IPS-18a (cell line): Measurements from ENCODE around the gene ZFAND6.

Source experiments
- H3K27ac ChIP-seq: one replicate; pipeline ENCODE4 v1.5.1; 2013; ENCODE audit warnings: low read length
- H3K27me3 ChIP-seq: one replicate; pipeline ENCODE4 v1.6.1; 2013; ENCODE audit warnings: mild to moderate bottlenecking, low read length; ENCODE audit not compliant: control insufficient read depth, insufficient read depth
- H3K36me3 ChIP-seq: one replicate; pipeline ENCODE4 v1.6.1; 2013; ENCODE audit warnings: low read depth, low read length; ENCODE audit not compliant: control insufficient read depth
- H3K4me1 ChIP-seq: one replicate; pipeline ENCODE4 v1.6.1; 2013; ENCODE audit warnings: low read depth, low read length; ENCODE audit not compliant: control insufficient read depth
- H3K4me3 ChIP-seq: one replicate; pipeline ENCODE4 v1.5.1; 2013; ENCODE audit warnings: low read length
- H3K9ac ChIP-seq: one replicate; pipeline ENCODE4 v1.6.1; 2013; ENCODE audit warnings: mild to moderate bottlenecking, low read length, moderate library complexity
- H3K9me3 ChIP-seq: one replicate; pipeline ENCODE4 v1.6.1; 2013; ENCODE audit warnings: low read depth, low read length; ENCODE audit not compliant: control insufficient read depth

The ZFAND6 gene

DNA sequence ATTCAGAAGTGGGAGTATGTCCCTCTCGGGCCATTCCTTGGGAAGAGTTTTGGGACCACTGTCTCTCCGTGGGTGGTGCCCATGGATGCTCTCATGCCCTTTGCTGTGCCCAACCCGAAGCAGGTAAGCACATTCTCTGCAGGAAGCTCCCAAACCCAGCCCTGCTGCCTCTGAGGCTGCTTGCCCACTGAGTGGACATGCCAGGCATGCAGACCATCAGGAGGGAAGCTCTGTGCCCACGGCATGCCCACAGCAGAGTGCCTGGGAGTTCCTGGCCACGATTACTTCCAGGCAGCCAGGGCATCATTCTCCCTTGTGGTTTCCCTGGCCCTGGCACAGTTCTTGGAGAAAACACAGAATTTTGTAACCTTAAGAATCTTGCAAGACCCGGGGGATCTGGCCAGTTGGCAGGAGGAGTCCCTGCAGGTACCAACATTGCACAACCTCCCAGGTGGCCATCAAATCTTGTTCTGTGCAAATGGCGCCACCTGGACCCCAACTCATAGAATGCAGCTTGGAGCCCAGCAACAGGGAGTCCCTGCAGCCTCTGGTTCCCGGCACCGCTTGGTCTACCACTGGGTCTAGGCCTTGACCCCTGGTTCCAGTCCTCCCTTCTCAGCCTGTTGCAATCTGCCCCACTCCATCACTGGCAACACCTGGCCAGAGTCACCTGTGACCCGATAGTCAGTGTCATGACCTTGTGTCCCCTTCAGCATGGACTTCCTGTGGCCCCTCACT is 113.7 kb downstream of the ZFAND6 start:
- no peaks in the 10 kb centered on the region for H3K36me3 ChIP-seq
- no peaks in the 10 kb centered on the region for H3K27me3 ChIP-seq
- H3K9ac ChIP-seq, result no peak overlapping the region
- no peak overlapping the region for H3K27ac ChIP-seq
- H3K9me3 ChIP-seq, result no peaks in the 10 kb centered on the region
- no peak overlapping the region for H3K4me3 ChIP-seq
- H3K4me1 ChIP-seq, result no peaks in the 10 kb centered on the region

DNA sequence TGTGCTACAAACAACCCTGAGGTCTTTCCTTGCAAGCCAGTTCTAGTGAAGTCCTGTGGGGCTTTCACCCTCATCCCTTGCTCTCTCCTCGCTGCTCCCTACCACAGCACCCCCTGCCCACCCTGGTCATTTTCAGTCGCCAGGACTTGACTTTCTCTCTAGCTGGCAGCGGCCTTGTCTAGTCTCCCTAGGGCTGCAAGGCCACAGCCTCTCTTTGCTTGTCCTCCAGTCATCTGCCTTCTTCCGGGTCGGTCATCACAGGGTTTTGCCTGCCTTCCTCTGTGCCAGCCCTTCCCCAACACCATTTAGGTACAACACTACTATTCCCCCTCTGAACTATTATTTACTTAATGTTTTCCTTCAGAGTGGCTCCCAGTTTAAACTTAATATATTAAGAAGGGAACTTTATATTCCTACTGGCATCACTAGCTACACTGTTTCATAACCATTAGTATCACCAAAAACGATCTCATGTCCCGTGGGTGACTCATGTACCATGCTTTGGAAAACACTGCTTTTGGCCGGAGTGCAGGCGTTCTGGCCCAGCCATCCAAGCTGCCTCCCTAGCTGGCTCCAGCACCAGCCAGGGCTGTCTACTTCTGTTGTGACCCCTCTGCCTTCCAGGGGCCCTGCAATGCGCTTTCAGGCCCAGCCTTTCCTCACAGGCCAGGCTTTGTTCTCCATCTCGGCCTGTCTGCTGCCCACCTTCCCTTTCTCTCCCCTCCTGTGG is 114.7 kb downstream of the ZFAND6 start:
- Histone ChIP-seq H3K4me3 (no peak overlapping the region), H3K27me3 (no peaks in the 10 kb centered on the region), H3K4me1 (no peaks in the 10 kb centered on the region), H3K9me3 (no peaks in the 10 kb centered on the region), H3K36me3 (no peaks in the 10 kb centered on the region), H3K9ac (no peak overlapping the region), H3K27ac (no peak overlapping the region)

DNA sequence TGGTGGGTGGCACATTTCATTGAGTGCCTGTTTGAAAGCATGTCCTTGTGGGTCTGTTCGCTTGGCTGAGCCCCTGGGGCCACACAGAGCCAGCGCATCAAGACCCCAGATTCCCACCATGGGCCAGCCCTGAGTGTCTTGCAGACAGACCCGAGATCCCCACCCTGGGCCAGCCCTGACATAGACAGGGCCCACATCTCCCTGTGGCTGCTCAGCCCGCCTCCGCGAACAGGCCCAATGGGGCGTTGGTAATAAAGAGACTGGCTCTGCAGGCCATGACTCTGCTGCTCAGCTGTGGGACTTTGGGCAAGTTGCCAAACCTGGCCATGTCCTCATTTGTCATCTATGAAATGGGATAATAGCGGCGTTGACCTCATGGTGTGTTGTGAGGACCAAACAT is 116.0 kb downstream of the ZFAND6 start:
- Histone ChIP-seq H3K9me3 (no peaks in the 10 kb centered on the region), H3K4me1 (no peaks in the 10 kb centered on the region), H3K36me3 (no peaks in the 10 kb centered on the region), H3K27me3 (no peaks in the 10 kb centered on the region), H3K27ac (no peak overlapping the region), H3K4me3 (no peak overlapping the region), H3K9ac (no peak overlapping the region)

DNA sequence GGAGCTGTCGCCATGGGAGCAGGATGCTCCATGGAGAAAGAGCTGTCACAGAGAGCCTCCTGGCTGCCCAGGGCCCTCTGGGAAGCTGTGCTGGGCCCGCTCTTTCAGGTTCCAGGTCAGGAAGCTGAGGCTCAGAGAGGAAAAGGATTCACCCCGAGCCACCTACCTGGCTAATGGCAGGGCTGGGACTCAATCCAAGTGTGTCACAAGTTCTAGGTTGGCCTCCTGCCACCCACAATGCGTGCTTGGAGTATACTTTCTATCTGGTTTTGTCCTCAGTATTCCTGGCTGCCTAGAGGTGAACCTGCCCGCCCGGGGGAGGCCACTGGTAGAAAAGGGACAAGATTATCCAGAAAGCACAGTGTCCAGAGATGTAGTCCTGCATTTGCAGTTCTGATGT is 117.0 kb downstream of the ZFAND6 start:
- Histone ChIP-seq H3K27me3 (no peaks in the 10 kb centered on the region), H3K4me3 (no peak overlapping the region), H3K4me1 (no peaks in the 10 kb centered on the region), H3K9me3 (no peaks in the 10 kb centered on the region), H3K9ac (no peak overlapping the region), H3K36me3 (no peaks in the 10 kb centered on the region), H3K27ac (no peak overlapping the region)

DNA sequence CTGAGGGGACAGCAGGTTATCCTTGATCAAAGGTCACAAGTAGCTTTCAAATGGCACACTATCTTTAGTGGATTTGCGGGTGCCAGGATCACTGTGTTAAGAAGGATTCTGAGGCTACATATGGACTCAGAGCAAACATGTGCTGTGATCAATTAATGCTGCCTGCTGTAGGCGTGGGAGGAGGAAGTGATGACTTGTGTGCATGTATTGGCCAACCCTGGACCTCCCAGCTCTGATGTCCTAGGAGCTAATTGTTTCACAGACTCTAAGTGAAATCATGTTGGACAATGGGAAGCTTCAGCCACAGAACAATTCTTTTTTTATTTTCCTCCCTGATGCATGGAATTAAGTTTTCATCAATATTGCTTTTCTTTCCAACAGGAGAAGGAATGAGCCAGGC is 117.7 kb downstream of the ZFAND6 start:
- Histone ChIP-seq H3K4me3 (no peak overlapping the region), H3K36me3 (no peaks in the 10 kb centered on the region), H3K4me1 (no peaks in the 10 kb centered on the region), H3K9ac (no peak overlapping the region), H3K9me3 (no peaks in the 10 kb centered on the region), H3K27ac (no peak overlapping the region), H3K27me3 (no peaks in the 10 kb centered on the region)

DNA sequence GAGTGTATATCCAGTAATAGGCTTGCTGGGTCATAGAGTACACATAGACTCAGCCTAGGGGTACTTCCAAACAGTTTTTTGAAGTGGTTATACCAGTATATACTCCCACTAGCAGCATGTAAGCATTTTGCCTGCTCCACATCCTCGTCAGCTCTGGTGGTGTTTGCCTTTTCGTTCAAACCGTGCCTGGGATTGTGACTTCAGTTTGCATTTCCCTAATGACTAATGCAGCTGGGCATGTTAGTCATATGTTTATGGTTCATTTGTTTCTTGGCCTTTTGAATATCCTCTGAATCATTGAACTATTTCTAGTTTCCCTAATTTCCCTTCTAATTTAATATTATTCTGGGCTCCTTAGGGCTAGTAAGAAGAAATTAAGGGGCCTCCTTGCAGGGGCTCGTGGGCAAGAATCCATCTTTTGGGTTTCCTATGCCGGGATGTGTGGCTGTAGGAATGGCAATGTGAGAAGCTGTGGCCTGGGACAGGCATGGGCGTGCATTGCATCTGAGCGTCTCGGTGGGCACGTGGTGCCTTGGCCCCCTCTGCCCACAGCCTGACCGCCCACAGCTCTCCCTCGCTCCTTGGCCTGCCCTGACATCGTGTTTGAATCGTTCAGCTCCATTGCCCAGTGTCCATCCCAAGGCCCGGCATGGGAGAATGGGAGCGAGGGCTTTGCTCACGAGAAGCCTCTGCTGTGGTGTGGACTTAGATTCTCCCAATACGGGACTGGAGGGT is 119.7 kb downstream of the ZFAND6 start:
- Histone ChIP-seq H3K9me3 (no peaks in the 10 kb centered on the region), H3K4me1 (no peaks in the 10 kb centered on the region), H3K27ac (no peak overlapping the region), H3K4me3 (no peak overlapping the region), H3K9ac (no peak overlapping the region), H3K36me3 (no peaks in the 10 kb centered on the region), H3K27me3 (no peaks in the 10 kb centered on the region)

DNA sequence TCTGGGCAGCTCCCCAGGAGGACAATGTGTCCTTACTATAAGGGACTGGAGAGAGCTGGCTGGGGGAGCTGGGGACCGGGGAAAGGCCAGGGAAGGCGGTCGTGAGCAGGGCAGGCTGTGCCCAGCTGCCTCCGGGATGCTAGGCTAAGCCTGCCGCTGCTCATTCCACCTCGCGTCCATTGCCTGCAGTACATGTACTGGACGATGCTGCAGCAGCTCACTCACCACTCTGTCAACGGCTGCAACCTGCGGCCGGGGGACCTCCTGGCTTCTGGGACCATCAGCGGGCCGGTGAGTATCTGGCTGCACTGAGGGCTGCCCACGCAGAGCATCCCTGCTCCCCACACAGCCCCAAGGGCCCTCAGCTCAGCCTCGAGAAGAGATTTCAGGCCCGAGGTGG is 120.5 kb downstream of the ZFAND6 start:
- Histone ChIP-seq H3K4me1 (no peaks in the 10 kb centered on the region), H3K27me3 (no peaks in the 10 kb centered on the region), H3K9ac (no peak overlapping the region), H3K4me3 (no peak overlapping the region), H3K27ac (no peak overlapping the region), H3K9me3 (no peaks in the 10 kb centered on the region), H3K36me3 (no peaks in the 10 kb centered on the region)

DNA sequence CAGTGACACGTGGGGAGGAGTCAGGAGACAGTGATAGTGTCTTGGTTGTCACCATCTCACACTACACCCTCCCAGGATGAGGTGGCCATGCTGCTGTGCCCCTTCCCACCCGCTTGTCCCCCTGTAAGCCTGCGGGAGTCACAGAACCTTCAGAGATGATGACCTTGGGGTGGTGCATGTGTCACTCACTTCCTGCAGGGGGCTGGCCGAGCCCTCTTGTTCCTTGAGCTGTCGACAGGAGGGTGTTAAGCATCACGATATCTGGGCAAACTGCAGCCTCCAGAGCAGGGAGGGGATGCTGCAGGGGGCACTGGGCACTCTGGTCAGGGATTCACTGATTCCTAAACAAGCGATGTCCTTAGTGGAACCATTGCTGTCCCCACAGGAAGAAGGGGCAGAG is 121.0 kb downstream of the ZFAND6 start:
- Histone ChIP-seq H3K9me3 (no peaks in the 10 kb centered on the region), H3K4me1 (no peaks in the 10 kb centered on the region), H3K4me3 (no peak overlapping the region), H3K27ac (no peak overlapping the region), H3K36me3 (no peaks in the 10 kb centered on the region), H3K27me3 (no peaks in the 10 kb centered on the region), H3K9ac (no peak overlapping the region)

DNA sequence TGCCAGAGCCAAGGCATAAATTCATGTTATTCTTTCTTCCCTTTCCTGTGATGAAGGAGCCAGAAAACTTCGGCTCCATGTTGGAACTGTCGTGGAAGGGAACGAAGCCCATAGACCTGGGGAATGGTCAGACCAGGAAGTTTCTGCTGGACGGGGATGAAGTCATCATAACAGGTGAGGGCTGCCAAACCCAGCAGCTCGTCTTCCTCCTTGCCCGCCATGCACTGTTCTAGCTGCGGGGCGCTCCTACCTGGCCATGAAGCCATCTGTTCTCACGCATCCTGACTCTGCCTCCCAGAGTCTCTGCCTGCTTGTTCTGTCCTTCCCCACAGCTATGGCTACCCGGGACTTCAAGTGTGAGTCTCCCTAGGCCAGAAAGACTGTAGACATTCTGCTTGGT is 121.5 kb downstream of the ZFAND6 start:
- Histone ChIP-seq H3K36me3 (no peaks in the 10 kb centered on the region), H3K9ac (no peak overlapping the region), H3K4me1 (no peaks in the 10 kb centered on the region), H3K9me3 (no peaks in the 10 kb centered on the region), H3K27ac (no peak overlapping the region), H3K27me3 (no peaks in the 10 kb centered on the region), H3K4me3 (no peak overlapping the region)

DNA sequence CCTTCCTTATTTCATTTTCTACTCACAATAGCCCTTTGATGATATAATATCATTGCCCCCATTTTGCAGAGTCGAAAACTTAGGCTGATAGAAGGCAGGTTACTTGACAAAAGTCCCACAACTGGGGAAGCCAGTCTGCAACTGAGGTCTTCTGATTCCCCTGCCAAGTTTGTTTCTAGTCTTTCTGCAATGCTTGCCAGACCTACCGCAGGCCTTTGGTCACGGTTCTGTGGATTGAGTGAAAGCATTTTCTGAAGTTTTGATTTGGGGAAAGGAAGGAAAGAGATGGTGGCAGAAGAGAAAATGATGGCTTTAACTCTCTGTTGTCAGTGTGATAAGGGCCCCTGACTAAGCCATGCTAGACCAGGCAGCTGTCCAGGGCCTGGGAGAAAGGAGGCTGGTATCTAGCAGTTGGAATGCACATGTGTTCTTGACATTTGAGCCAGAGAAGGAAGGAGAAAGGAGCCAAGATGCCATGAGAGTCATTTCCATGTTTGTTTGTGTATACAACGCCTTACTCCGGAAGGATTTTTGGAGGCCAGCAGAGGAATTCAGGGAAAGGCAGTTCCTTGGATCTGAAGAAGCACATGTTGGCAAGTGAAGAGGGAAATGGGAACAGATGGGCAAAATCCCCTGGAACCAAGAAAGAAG is 123.3 kb downstream of the ZFAND6 start:
- Histone ChIP-seq H3K36me3 (peaks cover 4% of the 10 kb centered on the region), H3K9ac (no peak overlapping the region), H3K9me3 (no peaks in the 10 kb centered on the region), H3K27me3 (no peaks in the 10 kb centered on the region), H3K4me3 (no peak overlapping the region), H3K27ac (no peak overlapping the region), H3K4me1 (no peaks in the 10 kb centered on the region)

DNA sequence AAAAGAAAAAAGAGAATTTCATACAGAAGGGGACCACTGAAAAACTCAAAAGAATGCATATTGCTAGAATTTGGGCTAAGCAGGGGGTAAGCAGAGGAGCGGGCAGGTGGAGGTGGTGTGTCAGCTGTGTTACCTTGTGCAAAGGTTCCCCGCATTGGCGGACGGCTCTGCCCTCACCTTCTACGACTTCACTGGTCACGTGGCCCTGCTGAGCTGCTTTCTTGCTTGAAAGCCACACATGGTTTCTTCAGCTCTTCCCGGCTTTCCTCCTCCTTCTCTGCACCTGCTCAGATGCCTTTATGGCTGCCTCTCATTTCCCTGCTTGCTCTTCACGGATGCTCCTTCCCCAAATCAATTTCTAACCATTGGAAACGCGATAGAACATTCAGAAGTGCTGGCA is 123.8 kb downstream of the ZFAND6 start:
- no peaks in the 10 kb centered on the region for H3K9me3 ChIP-seq
- H3K27ac ChIP-seq, result no peak overlapping the region
- peaks cover 3% of the 10 kb centered on the region for H3K4me1 ChIP-seq
- no peaks in the 10 kb centered on the region for H3K27me3 ChIP-seq
- no peak overlapping the region for H3K9ac ChIP-seq
- H3K36me3 ChIP-seq, result peaks cover 4% of the 10 kb centered on the region
- no peak overlapping the region for H3K4me3 ChIP-seq
